ENCODE data around the gene GNA12.

- TF ChIP-seq CTCF (IDR thresholded peaks at IDR 0.05) (no peak), POLR2A (IDR thresholded peaks at IDR 0.05) (no peak)
Observed at GRCh38 chr7:2729031-2729892, 114.8 kb downstream of the GNA12 start.
